DMS114 treated with DMSO at 0.1 percent for 48 hours (cell line): ENCODE measurements around the gene CEP164.
A peak's percentile ranks its signal among the peaks of the same experiment; 100 is the strongest.

Source experiments
- DNase-seq: peaks from one replicate; lab custom pipeline; 2025; ENCODE audit not compliant: unreplicated experiment; lab: John Stamatoyannopoulos, UW

CEP164 gene

GRCh38 chr11:117327567-117328374, at the start of gene CEP164:
Gene CEP164 (plus strand): TSS chr11:117327854. CDS start chr11:117338587, 10,733 bp downstream.
- peak; percentile 80 for DNase-seq

GRCh38 chr11:117278347-117278746, 49.3 kb upstream of the CEP164 start:
- no peak for DNase-seq

- no peak for DNase-seq
Measured at GRCh38 chr11:117279711-117280376, 47.8 kb upstream of the CEP164 start.

GRCh38 chr11:117281159-117281558, 46.5 kb upstream of the CEP164 start:
- no peak for DNase-seq

GRCh38 chr11:117281869-117282268, 45.8 kb upstream of the CEP164 start:
- no peak for DNase-seq

- no peak for DNase-seq
Measured at GRCh38 chr11:117282956-117283355, 44.7 kb upstream of the CEP164 start.

- no peak for DNase-seq
Measured at GRCh38 chr11:117284053-117284452, 43.6 kb upstream of the CEP164 start.

GRCh38 chr11:117286588-117286987, 41.1 kb upstream of the CEP164 start:
- no peak for DNase-seq

GRCh38 chr11:117287668-117288067, 40.0 kb upstream of the CEP164 start:
- no peak for DNase-seq

- no peak for DNase-seq
Measured at GRCh38 chr11:117289795-117290194, 37.9 kb upstream of the CEP164 start.

GRCh38 chr11:117290809-117291396, 36.8 kb upstream of the CEP164 start, which contains the start of gene BACE1-AS:
Gene BACE1-AS (plus strand): TSS chr11:117291346.
- DNase-seq, result no peak

- DNase-seq, result no peak
Measured at GRCh38 chr11:117292616-117293015, 35.0 kb upstream of the CEP164 start.

GRCh38 chr11:117295438-117296137, 32.1 kb upstream of the CEP164 start:
- DNase-seq, result no peak

- DNase-seq, result no peak
Measured at GRCh38 chr11:117296881-117297280, 30.8 kb upstream of the CEP164 start.

- DNase-seq, result no peak
Measured at GRCh38 chr11:117298195-117298594, 29.5 kb upstream of the CEP164 start.

GRCh38 chr11:117299351-117300282, 28.0 kb upstream of the CEP164 start:
- no peak for DNase-seq

GRCh38 chr11:117300283-117300663, 27.4 kb upstream of the CEP164 start:
- DNase-seq, result no peak

GRCh38 chr11:117300773-117301172, 26.9 kb upstream of the CEP164 start:
- no peak for DNase-seq

- no peak for DNase-seq
Measured at GRCh38 chr11:117302228-117302627, 25.4 kb upstream of the CEP164 start.

GRCh38 chr11:117303101-117303500, 24.6 kb upstream of the CEP164 start:
- DNase-seq, result no peak
